DMS 273 (cell line): ENCODE results near the gene SCRN1.
"Not testable (repeated sequence)": the region's sequence is repeated elsewhere in the genome, so short reads cannot be mapped to it uniquely, and the experiment has no call there.

Source experiments
- DNase-seq: peaks from one replicate; lab custom pipeline; 2025; ENCODE audit not compliant: unreplicated experiment; lab: John Stamatoyannopoulos, UW

The SCRN1 gene

GRCh38 chr7:29970158-29970557 is 19.4 kb downstream of the SCRN1 start:
- DNase-seq = no peak

- DNase-seq = no peak
Measured at GRCh38 chr7:29969738-29970137, 19.9 kb downstream of the SCRN1 start.

- no peak for DNase-seq
Measured at GRCh38 chr7:29968683-29969395, 20.8 kb downstream of the SCRN1 start.

GRCh38 chr7:29965030-29965429 is 24.6 kb downstream of the SCRN1 start:
- DNase-seq = no peak

- DNase-seq = no peak
Measured at GRCh38 chr7:29962035-29962434, 27.6 kb downstream of the SCRN1 start.

- not testable (repeated sequence) for DNase-seq
Measured at GRCh38 chr7:29961611-29962010, 28.0 kb downstream of the SCRN1 start.

GRCh38 chr7:29958667-29959358 is 30.8 kb downstream of the SCRN1 start:
- DNase-seq = no peak

GRCh38 chr7:29957521-29958310 is 31.9 kb downstream of the SCRN1 start:
- DNase-seq = peak; percentile 92

- no peak for DNase-seq
Measured at GRCh38 chr7:29956487-29956836, 33.1 kb downstream of the SCRN1 start.

- DNase-seq = no peak
Measured at GRCh38 chr7:29955799-29956486, 33.7 kb downstream of the SCRN1 start.

GRCh38 chr7:29955075-29955792 is 34.4 kb downstream of the SCRN1 start:
- no peak for DNase-seq

- DNase-seq = no peak
Measured at GRCh38 chr7:29953726-29954347, 35.8 kb downstream of the SCRN1 start.

GRCh38 chr7:29951206-29951605 is 38.4 kb downstream of the SCRN1 start:
- no peak for DNase-seq

- DNase-seq = no peak
Measured at GRCh38 chr7:29950480-29950879, 39.1 kb downstream of the SCRN1 start.

GRCh38 chr7:29948587-29948986 is 41.0 kb downstream of the SCRN1 start:
- peak; percentile 82 for DNase-seq

- DNase-seq = peak; percentile 79
Measured at GRCh38 chr7:29946428-29947186, 43.0 kb downstream of the SCRN1 start.

GRCh38 chr7:29945259-29945809 is 44.3 kb downstream of the SCRN1 start:
- no peak for DNase-seq

- no peak for DNase-seq
Measured at GRCh38 chr7:29940199-29940598, 49.4 kb downstream of the SCRN1 start.

- DNase-seq = no peak
Measured at GRCh38 chr7:29937132-29937531, 52.5 kb downstream of the SCRN1 start.
